ENCODE results near the gene NR1H2. TPM values are rescaled to one million over a fixed set of nuclear protein-coding genes. Genes with fewer than 3 reads are reported as not detected.

NR1H2 gene
- total RNA-seq, 2 donors from 2014 or later = 113 to 138 TPM

GRCh38 chr19:50412419-50412818, 36.2 kb downstream of the NR1H2 start:
- Histone ChIP-seq H3K36me3 (peaks cover 15% of the 10 kb centered on the region), H3K9me3 (no peaks in the 10 kb centered on the region), H3K4me3 (no peak overlapping the region), H3K27me3 (replicated peaks; ENCODE audit: insufficient read depth) (no peaks in the 10 kb centered on the region), H3K27ac (no peak overlapping the region), H3K4me1 (ENCODE audit: control insufficient read depth in 1 of 2, low read depth in 2 of 2) (no peaks in the 10 kb centered on the region)
- no peak for ATAC-seq (ENCODE audit: insufficient number of reproducible peaks, low FRiP score, low read depth)
- no peak for DNase-seq (ENCODE audit: low spot score)
- TF ChIP-seq CTCF (IDR thresholded peaks at IDR 0.05) = no peak

GRCh38 chr19:50413096-50413495, 36.8 kb downstream of the NR1H2 start:
- no peaks in the 10 kb centered on the region for H3K4me1 ChIP-seq (ENCODE audit: control insufficient read depth in 1 of 2, low read depth in 2 of 2)
- DNase-seq (ENCODE audit: low spot score) (no peak), ATAC-seq (ENCODE audit: insufficient number of reproducible peaks, low FRiP score, low read depth) (no peak)
- no peaks in the 10 kb centered on the region for H3K27me3 ChIP-seq (replicated peaks; ENCODE audit: insufficient read depth)
- H3K9me3 ChIP-seq = no peaks in the 10 kb centered on the region
- H3K27ac ChIP-seq = no peak overlapping the region
- H3K36me3 ChIP-seq = peaks cover 15% of the 10 kb centered on the region
- no peak for TF ChIP-seq CTCF (IDR thresholded peaks at IDR 0.05)
- H3K4me3 ChIP-seq = no peak overlapping the region

- H3K4me3 ChIP-seq = no peak overlapping the region
- DNase-seq (ENCODE audit: low spot score) (no peak), ATAC-seq (ENCODE audit: insufficient number of reproducible peaks, low FRiP score, low read depth) (no peak)
- peaks cover 13% of the 10 kb centered on the region for H3K36me3 ChIP-seq
- TF ChIP-seq CTCF (IDR thresholded peaks at IDR 0.05) = no peak
- H3K27me3 ChIP-seq (replicated peaks; ENCODE audit: insufficient read depth) = no peaks in the 10 kb centered on the region
- H3K27ac ChIP-seq = no peak overlapping the region
- no peaks in the 10 kb centered on the region for H3K9me3 ChIP-seq
- H3K4me1 ChIP-seq (ENCODE audit: control insufficient read depth in 1 of 2, low read depth in 2 of 2) = peaks cover 0 to 1% of the 10 kb centered on the region in 2 donors
Measured at GRCh38 chr19:50413531-50413930, 37.3 kb downstream of the NR1H2 start.

- peak; percentile 87 for TF ChIP-seq CTCF (IDR thresholded peaks at IDR 0.05)
- DNase-seq (ENCODE audit: low spot score) = no peak
- peak; percentile 49 for ATAC-seq (ENCODE audit: insufficient number of reproducible peaks, low FRiP score, low read depth)
Measured at GRCh38 chr19:50414864-50415660, 38.8 kb downstream of the NR1H2 start.

GRCh38 chr19:50415661-50416033, 39.4 kb downstream of the NR1H2 start:
- DNase-seq (ENCODE audit: low spot score) (no peak), ATAC-seq (ENCODE audit: insufficient number of reproducible peaks, low FRiP score, low read depth) (no peak)
- Histone ChIP-seq H3K36me3 (no peaks in the 10 kb centered on the region), H3K27me3 (replicated peaks; ENCODE audit: insufficient read depth) (no peaks in the 10 kb centered on the region), H3K4me1 (ENCODE audit: control insufficient read depth in 1 of 2, low read depth in 2 of 2) (peaks cover 4 to 8% of the 10 kb centered on the region in 2 donors), H3K27ac (no peak overlapping the region), H3K4me3 (no peak overlapping the region), H3K9me3 (no peaks in the 10 kb centered on the region)
- TF ChIP-seq CTCF (IDR thresholded peaks at IDR 0.05) = no peak

More at GRCh38 chr19:50414864-50415660, 38.8 kb downstream of the NR1H2 start:
- no peaks in the 10 kb centered on the region for H3K27me3 ChIP-seq (replicated peaks; ENCODE audit: insufficient read depth)
- no peaks in the 10 kb centered on the region for H3K9me3 ChIP-seq
- H3K4me1 ChIP-seq (ENCODE audit: control insufficient read depth in 1 of 2, low read depth in 2 of 2) = peaks cover 4 to 8% of the 10 kb centered on the region in 2 donors
- H3K27ac ChIP-seq = no peak overlapping the region
- H3K36me3 ChIP-seq = no peaks in the 10 kb centered on the region
- no peak overlapping the region for H3K4me3 ChIP-seq
